Calu3 (cell line): ENCODE measurements around the gene LRRC2. TPM values are rescaled to one million over a fixed set of nuclear protein-coding genes. Genes with fewer than 3 reads are reported as not detected.

Source experiments
- BruUV-seq: library from RNA; stranded (reverse); fragments of 400-500 nt; replicated peaks from 2 replicates; lab custom pipeline; 2021; lab: Mats Ljungman, UMichigan
- CTCF ChIA-PET: fragments of 300-600 bp; sonication (Branson Sonifier 250); formaldehyde crosslinking; loops from one replicate; lab custom pipeline; 2022; ENCODE audit warnings: antibody characterized with exemption; lab: Charles Lee
- DNase-seq: peaks from one replicate; pipeline ENCODE4 v3.0.0; 2022
- H3K27ac Mint-ChIP-seq: one replicate; pipeline ENCODE4 v1.8.0; 2022; ENCODE audit warnings: mixed read lengths; ENCODE audit not compliant: unreplicated experiment
- H3K27me3 Mint-ChIP-seq: one replicate; pipeline ENCODE4 v1.8.0; 2022; ENCODE audit warnings: mixed read lengths; ENCODE audit not compliant: unreplicated experiment
- H3K36me3 Mint-ChIP-seq: one replicate; pipeline ENCODE4 v1.8.0; 2022; ENCODE audit warnings: mild to moderate bottlenecking, moderate library complexity, mixed read lengths; ENCODE audit not compliant: insufficient read depth, unreplicated experiment
- H3K4me1 Mint-ChIP-seq: one replicate; pipeline ENCODE4 v1.8.0; 2022; ENCODE audit warnings: mild to moderate bottlenecking, low read depth, mixed read lengths; ENCODE audit not compliant: unreplicated experiment
- H3K4me3 Mint-ChIP-seq: one replicate; pipeline ENCODE4 v1.8.0; 2022; ENCODE audit warnings: mild to moderate bottlenecking, low read depth, moderate library complexity, mixed read lengths; ENCODE audit not compliant: unreplicated experiment
- H3K9me3 Mint-ChIP-seq: one replicate; pipeline ENCODE4 v1.8.0; 2022; ENCODE audit warnings: low read depth, mixed read lengths; ENCODE audit not compliant: unreplicated experiment
- intact Hi-C: fragments of 100-400 bp; cut with micrococcal nuclease; formaldehyde crosslinking; loops from one replicate; pipeline ENCODE4 v1.10.0; 2022; ENCODE audit not compliant: unreplicated experiment
- total RNA-seq: library from RNA; stranded (reverse); gene quantifications from 2 replicates; pipeline ENCODE4 v1.2.3, GENCODE V29; 2022
- TF ChIP-seq, protein P1 (sequence below): fragments of 200-600 bp; IDR thresholded peaks from one replicate; pipeline ENCODE4 v1.8.0; 2022; ENCODE audit warnings: antibody characterized with exemption; ENCODE audit not compliant: unreplicated experiment

The LRRC2 gene
- total RNA-seq, 1 experiment from 2014 or later: not detected

DNA sequence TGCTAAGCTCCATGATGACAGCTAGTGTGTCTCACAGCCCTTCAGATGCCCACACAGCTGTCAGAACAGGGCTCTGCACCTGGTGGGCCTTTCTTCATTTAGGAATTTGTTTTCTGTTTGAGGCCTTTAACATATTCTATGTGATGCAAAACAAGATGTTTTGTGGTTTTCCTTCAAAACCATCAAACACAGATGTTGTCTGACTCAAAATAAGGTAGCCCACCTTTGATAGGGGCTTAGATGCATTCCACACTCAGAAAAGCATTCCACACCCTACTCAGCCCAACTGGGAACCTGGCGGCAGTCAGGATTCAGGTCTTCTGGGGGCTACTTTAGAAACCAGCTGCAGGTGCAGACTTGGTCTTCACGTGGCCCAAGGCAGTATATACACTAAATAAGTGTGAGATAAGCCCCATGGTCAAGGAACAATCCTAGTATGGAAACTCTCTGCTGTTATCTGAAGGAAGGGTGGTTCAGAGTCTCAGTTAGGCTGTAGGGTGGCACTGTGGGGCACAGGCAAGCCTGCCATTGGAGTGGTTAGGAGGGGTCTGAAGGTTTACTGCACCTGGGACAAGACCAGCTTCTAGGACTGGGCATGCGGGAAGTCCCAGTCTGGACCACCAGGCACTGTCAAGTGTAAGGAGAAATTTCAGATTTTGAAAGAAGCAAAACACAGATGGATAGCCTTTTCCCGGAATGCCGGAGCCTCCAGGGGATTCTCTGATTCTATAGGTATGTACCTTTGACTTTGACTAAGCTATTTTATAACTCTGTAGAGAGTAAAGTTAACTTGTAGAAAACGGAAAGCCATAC lies 20.1 kb downstream of the LRRC2 start:
- CTCF ChIA-PET: interaction anchor here (0.7 kb wide), 1 partner anchor 975 kb away, joined by 5 read pairs; no protein-coding TSS in a partner anchor
- no peaks in the 10 kb centered on the region for H3K27me3 Mint-ChIP-seq
- H3K36me3 Mint-ChIP-seq: no peaks in the 10 kb centered on the region
- intact Hi-C loops: no loop called here
- H3K4me1 Mint-ChIP-seq: peaks cover 18% of the 10 kb centered on the region
- H3K27ac Mint-ChIP-seq: no peak overlapping the region
- H3K9me3 Mint-ChIP-seq: no peaks in the 10 kb centered on the region
- DNase-seq: no peak
- BruUV-seq: no TSS peak
- TF ChIP-seq, protein P1, sequence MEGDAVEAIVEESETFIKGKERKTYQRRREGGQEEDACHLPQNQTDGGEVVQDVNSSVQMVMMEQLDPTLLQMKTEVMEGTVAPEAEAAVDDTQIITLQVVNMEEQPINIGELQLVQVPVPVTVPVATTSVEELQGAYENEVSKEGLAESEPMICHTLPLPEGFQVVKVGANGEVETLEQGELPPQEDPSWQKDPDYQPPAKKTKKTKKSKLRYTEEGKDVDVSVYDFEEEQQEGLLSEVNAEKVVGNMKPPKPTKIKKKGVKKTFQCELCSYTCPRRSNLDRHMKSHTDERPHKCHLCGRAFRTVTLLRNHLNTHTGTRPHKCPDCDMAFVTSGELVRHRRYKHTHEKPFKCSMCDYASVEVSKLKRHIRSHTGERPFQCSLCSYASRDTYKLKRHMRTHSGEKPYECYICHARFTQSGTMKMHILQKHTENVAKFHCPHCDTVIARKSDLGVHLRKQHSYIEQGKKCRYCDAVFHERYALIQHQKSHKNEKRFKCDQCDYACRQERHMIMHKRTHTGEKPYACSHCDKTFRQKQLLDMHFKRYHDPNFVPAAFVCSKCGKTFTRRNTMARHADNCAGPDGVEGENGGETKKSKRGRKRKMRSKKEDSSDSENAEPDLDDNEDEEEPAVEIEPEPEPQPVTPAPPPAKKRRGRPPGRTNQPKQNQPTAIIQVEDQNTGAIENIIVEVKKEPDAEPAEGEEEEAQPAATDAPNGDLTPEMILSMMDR: no peak
- H3K4me3 Mint-ChIP-seq: no peak overlapping the region

DNA sequence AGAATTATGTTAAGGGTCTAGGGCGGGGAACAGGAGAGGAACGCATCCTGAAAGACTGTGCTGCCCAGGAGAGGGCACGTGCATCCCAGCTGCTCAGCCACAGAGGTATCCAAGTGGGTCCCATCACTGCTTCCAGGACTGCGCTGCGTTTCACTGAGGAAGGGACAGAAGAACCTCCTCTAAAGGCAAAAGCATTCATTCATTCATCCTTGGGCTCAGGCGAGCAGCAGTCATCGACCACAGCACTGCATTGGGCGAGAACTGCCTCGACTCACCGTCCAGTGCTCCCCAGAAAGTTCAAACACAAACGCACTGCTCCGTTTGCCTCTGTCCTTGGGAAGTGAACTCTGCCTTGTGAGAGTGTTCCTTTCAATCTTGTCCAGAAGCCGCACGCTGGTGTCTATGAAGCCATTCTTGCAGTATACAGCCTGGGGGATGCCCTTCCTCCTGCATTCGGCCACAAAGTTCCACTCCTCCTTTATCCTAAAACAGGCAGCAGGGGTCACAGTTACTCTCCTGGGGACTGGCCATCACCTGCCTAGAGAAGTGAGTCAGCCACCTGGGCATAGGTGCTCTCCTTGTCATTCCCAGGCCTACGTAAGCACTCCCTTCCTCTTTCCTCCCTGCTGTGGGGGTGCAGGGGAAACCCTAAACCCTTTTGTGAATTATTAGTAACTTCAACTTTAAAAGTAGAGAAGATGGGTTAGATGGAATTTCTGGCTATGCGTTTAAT lies 21.2 kb downstream of the LRRC2 start:
- intact Hi-C loops: no loop called here
- TF ChIP-seq, protein P1: no peak
- no peak for DNase-seq
- no peak overlapping the region for H3K27ac Mint-ChIP-seq
- H3K4me1 Mint-ChIP-seq: peaks cover 18% of the 10 kb centered on the region
- no peaks in the 10 kb centered on the region for H3K36me3 Mint-ChIP-seq
- no peaks in the 10 kb centered on the region for H3K9me3 Mint-ChIP-seq
- no peaks in the 10 kb centered on the region for H3K27me3 Mint-ChIP-seq
- CTCF ChIA-PET: no interaction called here
- no TSS peak for BruUV-seq
- no peak overlapping the region for H3K4me3 Mint-ChIP-seq

DNA sequence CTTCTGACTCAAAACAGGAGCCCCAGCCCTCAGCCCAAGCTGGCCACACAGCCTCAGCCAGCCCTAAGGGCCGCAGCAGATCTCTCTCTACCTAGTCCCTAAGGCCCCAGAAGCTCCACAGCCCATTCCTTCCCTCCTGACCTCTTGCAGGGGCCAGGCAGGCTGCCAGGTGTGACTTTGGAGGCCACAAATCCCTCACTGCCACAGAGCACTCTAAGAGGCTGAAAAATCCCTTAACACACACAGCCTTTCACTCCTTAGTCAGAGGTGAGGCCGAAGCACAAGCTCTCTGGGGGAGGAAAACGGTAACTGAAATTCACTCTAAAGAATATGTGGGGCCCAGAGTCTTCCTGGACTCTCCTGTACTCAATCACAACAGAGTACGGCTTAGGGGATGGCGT lies 23.3 kb downstream of the LRRC2 start:
- Mint-ChIP-seq H3K27me3 (no peaks in the 10 kb centered on the region), H3K4me3 (no peak overlapping the region), H3K9me3 (no peaks in the 10 kb centered on the region), H3K27ac (no peak overlapping the region), H3K36me3 (no peaks in the 10 kb centered on the region), H3K4me1 (peaks cover 10% of the 10 kb centered on the region)
- intact Hi-C loops: no loop called here
- CTCF ChIA-PET: interaction anchor here (0.6 to 2.3 kb wide), 2 partner anchors 54 to 955 kb away, joined by 4 to 7 read pairs; no protein-coding TSS in a partner anchor
- BruUV-seq: no TSS peak
- DNase-seq: no peak
- TF ChIP-seq, protein P1: no peak

DNA sequence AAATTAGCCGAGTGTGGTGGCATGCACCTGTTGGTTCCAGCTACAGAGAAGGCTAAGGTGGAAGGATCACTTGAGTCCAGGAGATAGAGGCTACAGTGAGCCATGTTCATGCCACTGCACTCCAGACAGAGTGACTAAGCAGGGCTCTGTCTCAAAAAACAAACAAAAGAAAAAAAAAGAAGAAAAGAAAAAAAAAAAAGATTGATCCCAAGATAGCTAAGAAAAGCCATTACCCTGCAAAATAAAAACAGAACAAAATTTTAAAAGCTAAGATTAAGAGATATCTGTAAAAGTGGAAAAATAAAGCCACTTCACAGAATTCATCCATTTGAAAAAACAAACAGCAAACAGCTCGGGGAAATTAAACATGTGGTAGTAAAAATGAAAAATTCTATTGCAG lies 23.8 kb downstream of the LRRC2 start:
- Mint-ChIP-seq H3K4me3 (no peak overlapping the region), H3K9me3 (no peaks in the 10 kb centered on the region), H3K27me3 (no peaks in the 10 kb centered on the region), H3K36me3 (no peaks in the 10 kb centered on the region), H3K4me1 (peaks cover 10% of the 10 kb centered on the region), H3K27ac (no peak overlapping the region)
- no peak for DNase-seq
- CTCF ChIA-PET: interaction anchor here (0.6 to 2.3 kb wide), 3 partner anchors 15 to 954 kb away, joined by 3 to 7 read pairs (median 4); no protein-coding TSS in a partner anchor
- TF ChIP-seq, protein P1: no peak
- BruUV-seq: no TSS peak
- intact Hi-C loops: no loop called here
